ENCODE results near the gene ARL15. TPM values are rescaled to one million over a fixed set of nuclear protein-coding genes. Genes with fewer than 3 reads are reported as not detected.
A peak's percentile ranks its signal among the peaks of the same experiment; 100 is the strongest.

ARL15 gene
- polyA plus RNA-seq, 1 of the 3 experiments (the other 2 are of a cell fraction), result 6.4 TPM

DNA sequence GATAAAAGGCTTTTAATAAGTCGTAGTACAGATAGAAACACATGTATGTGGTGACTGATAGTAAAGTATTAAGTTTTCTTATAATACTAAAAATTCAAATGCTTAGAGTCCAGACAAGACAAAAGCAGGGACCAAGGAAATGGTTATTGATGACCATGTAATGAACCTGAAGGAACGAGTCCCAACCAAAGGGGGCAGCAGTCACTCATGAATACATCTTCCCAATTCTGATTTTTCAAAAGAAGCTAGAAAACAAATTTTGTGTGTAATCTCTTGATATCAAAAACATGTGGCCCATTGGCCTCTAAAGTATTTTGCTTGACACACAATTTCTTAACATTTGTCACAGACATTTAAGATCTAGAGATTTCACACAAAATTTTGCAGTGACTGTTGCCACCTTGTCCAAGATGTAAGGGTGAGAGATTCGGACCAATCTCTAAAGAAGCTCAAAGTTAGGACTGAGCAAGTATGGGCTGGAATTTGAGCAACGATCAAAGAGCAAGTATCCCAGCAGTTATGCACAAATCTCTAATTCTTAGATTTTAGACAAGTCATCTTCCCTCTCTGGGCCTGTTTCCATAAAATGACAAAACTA, 66.8 kb downstream of the ARL15 start:
- TF ChIP-seq RAD21 (IDR thresholded peaks at IDR 0.05; ENCODE audit: low read length) (peak; percentile 86), SMC3 (IDR thresholded peaks at IDR 0.05; ENCODE audit: low read depth, low read length) (peak; percentile 47), ZBTB33 (IDR thresholded peaks at IDR 0.05; ENCODE audit: borderline replicate concordance, low read depth) (no peak)
- TF ChIP-seq, protein P1, sequence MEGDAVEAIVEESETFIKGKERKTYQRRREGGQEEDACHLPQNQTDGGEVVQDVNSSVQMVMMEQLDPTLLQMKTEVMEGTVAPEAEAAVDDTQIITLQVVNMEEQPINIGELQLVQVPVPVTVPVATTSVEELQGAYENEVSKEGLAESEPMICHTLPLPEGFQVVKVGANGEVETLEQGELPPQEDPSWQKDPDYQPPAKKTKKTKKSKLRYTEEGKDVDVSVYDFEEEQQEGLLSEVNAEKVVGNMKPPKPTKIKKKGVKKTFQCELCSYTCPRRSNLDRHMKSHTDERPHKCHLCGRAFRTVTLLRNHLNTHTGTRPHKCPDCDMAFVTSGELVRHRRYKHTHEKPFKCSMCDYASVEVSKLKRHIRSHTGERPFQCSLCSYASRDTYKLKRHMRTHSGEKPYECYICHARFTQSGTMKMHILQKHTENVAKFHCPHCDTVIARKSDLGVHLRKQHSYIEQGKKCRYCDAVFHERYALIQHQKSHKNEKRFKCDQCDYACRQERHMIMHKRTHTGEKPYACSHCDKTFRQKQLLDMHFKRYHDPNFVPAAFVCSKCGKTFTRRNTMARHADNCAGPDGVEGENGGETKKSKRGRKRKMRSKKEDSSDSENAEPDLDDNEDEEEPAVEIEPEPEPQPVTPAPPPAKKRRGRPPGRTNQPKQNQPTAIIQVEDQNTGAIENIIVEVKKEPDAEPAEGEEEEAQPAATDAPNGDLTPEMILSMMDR (IDR thresholded peaks at IDR 0.05), result peak; percentile 88
- no peak overlapping the region for H3K27ac ChIP-seq (ENCODE audit: low read depth in 2 of 2, low read length in 1 of 2)
- 49% methylated on average over 4 of the region's 4 CpGs for WGBS (ENCODE audit: low lambda C conversion rate)
- no peak overlapping the region for H3K4me3 ChIP-seq (ENCODE audit: low read depth in 2 of 2, low read length in 1 of 2)
- H3K79me2 ChIP-seq (ENCODE audit: insufficient read depth), result no peaks in the 10 kb centered on the region
- no peak overlapping the region for H3K9ac ChIP-seq
- H3F3A ChIP-seq (replicated peaks; ENCODE audit: insufficient read depth), result no peaks in the 10 kb centered on the region
- no peaks in the 10 kb centered on the region for H4K20me1 ChIP-seq (ENCODE audit: insufficient read depth)
- peaks cover 0 to 3% of the 10 kb centered on the region in 2 experiments for H3K36me3 ChIP-seq (replicated peaks in 1 of 2; ENCODE audit: control insufficient read depth in 1 of 2, insufficient read depth in 2 of 2, low read length in 1 of 2)
- no peaks in the 10 kb centered on the region for H3K27me3 ChIP-seq (ENCODE audit: insufficient read depth)
- no peak overlapping the region for H3K4me2 ChIP-seq
- H3K9me2 ChIP-seq, result no peaks in the 10 kb centered on the region
- H2AFZ ChIP-seq (ENCODE audit: low read depth), result no peak overlapping the region
- peak; percentile 49 for DNase-seq
- no peaks in the 10 kb centered on the region for H3K9me3 ChIP-seq
- ChIA-PET CTCF (interaction anchor here (0.5 to 4.2 kb wide), 51 partner anchors 9 to 1007 kb away, joined by 3 to 27 read pairs (median 4); partner anchors contain the start of gene ARL15), POLR2A (no interaction called here)
- no peaks in the 10 kb centered on the region for H3K4me1 ChIP-seq (ENCODE audit: control insufficient read depth in 1 of 2, insufficient read depth in 2 of 2, low read depth in 1 of 2, low read length in 1 of 2)

DNA sequence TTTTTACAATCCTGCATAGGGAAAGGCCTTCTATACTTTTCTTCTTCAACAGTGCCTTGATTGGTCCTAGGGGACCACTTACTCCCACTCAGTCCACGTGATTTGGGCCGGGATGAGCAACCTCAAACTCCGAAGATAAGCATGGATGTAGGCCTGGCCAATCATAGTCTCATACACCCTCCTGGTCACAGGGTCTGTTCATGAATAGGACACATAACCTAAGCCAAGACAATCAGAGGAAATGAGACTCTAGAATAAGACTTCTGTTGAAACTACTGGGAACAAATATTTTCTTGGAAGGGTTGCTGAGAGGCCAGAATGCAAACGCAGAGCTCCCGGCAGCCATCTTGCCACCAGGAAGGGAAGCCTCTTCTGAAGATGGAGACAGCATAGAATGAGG, 68.1 kb downstream of the ARL15 start:
- no peak for TF ChIP-seq GABPA (IDR thresholded peaks at IDR 0.05; ENCODE audit: low read depth)
- TF ChIP-seq FOXM1 (IDR thresholded peaks at IDR 0.05; ENCODE audit: low read depth), result no peak
- no peak for TF ChIP-seq NRF1 (IDR thresholded peaks at IDR 0.05; ENCODE audit: low read depth, low read length)
- no peak for TF ChIP-seq RCOR1 (IDR thresholded peaks at IDR 0.05; ENCODE audit: low read length)
- no peak for TF ChIP-seq ELF1 (IDR thresholded peaks at IDR 0.05)
- no peak for TF ChIP-seq CHD2 (IDR thresholded peaks at IDR 0.05; ENCODE audit: low read length, partially characterized antibody)
- TF ChIP-seq SIN3A (IDR thresholded peaks at IDR 0.05; ENCODE audit: borderline replicate concordance, low read depth, low read length), result no peak
- TF ChIP-seq, protein P2, sequence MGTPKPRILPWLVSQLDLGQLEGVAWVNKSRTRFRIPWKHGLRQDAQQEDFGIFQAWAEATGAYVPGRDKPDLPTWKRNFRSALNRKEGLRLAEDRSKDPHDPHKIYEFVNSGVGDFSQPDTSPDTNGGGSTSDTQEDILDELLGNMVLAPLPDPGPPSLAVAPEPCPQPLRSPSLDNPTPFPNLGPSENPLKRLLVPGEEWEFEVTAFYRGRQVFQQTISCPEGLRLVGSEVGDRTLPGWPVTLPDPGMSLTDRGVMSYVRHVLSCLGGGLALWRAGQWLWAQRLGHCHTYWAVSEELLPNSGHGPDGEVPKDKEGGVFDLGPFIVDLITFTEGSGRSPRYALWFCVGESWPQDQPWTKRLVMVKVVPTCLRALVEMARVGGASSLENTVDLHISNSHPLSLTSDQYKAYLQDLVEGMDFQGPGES (IDR thresholded peaks at IDR 0.05; ENCODE audit: low read depth, low read length), result no peak
- TF ChIP-seq, protein P3, sequence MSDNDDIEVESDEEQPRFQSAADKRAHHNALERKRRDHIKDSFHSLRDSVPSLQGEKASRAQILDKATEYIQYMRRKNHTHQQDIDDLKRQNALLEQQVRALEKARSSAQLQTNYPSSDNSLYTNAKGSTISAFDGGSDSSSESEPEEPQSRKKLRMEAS (IDR thresholded peaks at IDR 0.05; ENCODE audit: low read depth), result no peak
- TF ChIP-seq JUND (IDR thresholded peaks at IDR 0.05), result no peak
- TF ChIP-seq, protein P1 (IDR thresholded peaks at IDR 0.05), result no peak
- no peak for TF ChIP-seq MEF2A (IDR thresholded peaks at IDR 0.05; ENCODE audit: borderline replicate concordance, low read depth)

More for the DNA sequence above, 68.1 kb downstream of the ARL15 start:
- no peaks in the 10 kb centered on the region for H3K9me3 ChIP-seq
- H2AFZ ChIP-seq (ENCODE audit: low read depth), result no peak overlapping the region
- no peaks in the 10 kb centered on the region for H4K20me1 ChIP-seq (ENCODE audit: insufficient read depth)
- DNase-seq, result no peak
- H3K79me2 ChIP-seq (ENCODE audit: insufficient read depth), result no peaks in the 10 kb centered on the region
- no peak overlapping the region for H3K4me3 ChIP-seq (ENCODE audit: low read depth in 2 of 2, low read length in 1 of 2)
- H3K9me2 ChIP-seq, result no peaks in the 10 kb centered on the region
- ChIA-PET POLR2A (no interaction called here), CTCF (interaction anchor here (2.5 kb wide), 1 partner anchor 177 kb away, joined by 26 read pairs; no protein-coding TSS in a partner anchor)
- H3K9ac ChIP-seq, result no peak overlapping the region
- 79% methylated on average over 4 of the region's 5 CpGs for WGBS (ENCODE audit: low lambda C conversion rate)
- H3K36me3 ChIP-seq (replicated peaks in 1 of 2; ENCODE audit: control insufficient read depth in 1 of 2, insufficient read depth in 2 of 2, low read length in 1 of 2), result peaks cover 0 to 3% of the 10 kb centered on the region in 2 experiments
- H3K4me2 ChIP-seq, result no peak overlapping the region
- no peaks in the 10 kb centered on the region for H3K4me1 ChIP-seq (ENCODE audit: control insufficient read depth in 1 of 2, insufficient read depth in 2 of 2, low read depth in 1 of 2, low read length in 1 of 2)
- H3K27me3 ChIP-seq (ENCODE audit: insufficient read depth), result no peaks in the 10 kb centered on the region
- H3K27ac ChIP-seq (ENCODE audit: low read depth in 2 of 2, low read length in 1 of 2), result no peak overlapping the region
- peaks cover 3% of the 10 kb centered on the region for H3F3A ChIP-seq (replicated peaks; ENCODE audit: insufficient read depth)

Data from SK-N-SH (cell line).